ENCODE results near the gene PHLDA2. TPM values are rescaled to one million over a fixed set of nuclear protein-coding genes. Genes with fewer than 3 reads are reported as not detected.

The PHLDA2 gene
- total and polyA plus RNA-seq, 12 donors: 0.39 to 14.2 (median 0.89) TPM; not detected in 1

GRCh38 chr11:2945757-2946287 is 16.6 kb upstream of the PHLDA2 start:
- TF ChIP-seq, protein P1, sequence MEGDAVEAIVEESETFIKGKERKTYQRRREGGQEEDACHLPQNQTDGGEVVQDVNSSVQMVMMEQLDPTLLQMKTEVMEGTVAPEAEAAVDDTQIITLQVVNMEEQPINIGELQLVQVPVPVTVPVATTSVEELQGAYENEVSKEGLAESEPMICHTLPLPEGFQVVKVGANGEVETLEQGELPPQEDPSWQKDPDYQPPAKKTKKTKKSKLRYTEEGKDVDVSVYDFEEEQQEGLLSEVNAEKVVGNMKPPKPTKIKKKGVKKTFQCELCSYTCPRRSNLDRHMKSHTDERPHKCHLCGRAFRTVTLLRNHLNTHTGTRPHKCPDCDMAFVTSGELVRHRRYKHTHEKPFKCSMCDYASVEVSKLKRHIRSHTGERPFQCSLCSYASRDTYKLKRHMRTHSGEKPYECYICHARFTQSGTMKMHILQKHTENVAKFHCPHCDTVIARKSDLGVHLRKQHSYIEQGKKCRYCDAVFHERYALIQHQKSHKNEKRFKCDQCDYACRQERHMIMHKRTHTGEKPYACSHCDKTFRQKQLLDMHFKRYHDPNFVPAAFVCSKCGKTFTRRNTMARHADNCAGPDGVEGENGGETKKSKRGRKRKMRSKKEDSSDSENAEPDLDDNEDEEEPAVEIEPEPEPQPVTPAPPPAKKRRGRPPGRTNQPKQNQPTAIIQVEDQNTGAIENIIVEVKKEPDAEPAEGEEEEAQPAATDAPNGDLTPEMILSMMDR (IDR thresholded peaks at IDR 0.05): no peak
- 67 to 68% methylated on average over 8 of the region's 8 CpGs for WGBS, 2 donors
- Histone ChIP-seq H3K27ac (peak overlapping the region in 7 of 10 donors; percentile 6 to 73 (median 46)), H3K27me3 (no peaks in the 10 kb centered on the region), H3K36me3 (peaks cover 0 to 66% (median 13%) of the 10 kb centered on the region in 9 donors), H3K9me3 (no peaks in the 10 kb centered on the region), H3K4me3 (peak overlapping the region in 3 of 10 donors; percentile 35 to 40 (median 35)), H3K4me1 (peaks cover 5 to 40% (median 22%) of the 10 kb centered on the region in 9 donors)
- intact Hi-C loops (cut with DNase I): no loop called here
- DNase-seq (no peak), ATAC-seq (peak in 1 of 8 donors; percentile 7)

DNA sequence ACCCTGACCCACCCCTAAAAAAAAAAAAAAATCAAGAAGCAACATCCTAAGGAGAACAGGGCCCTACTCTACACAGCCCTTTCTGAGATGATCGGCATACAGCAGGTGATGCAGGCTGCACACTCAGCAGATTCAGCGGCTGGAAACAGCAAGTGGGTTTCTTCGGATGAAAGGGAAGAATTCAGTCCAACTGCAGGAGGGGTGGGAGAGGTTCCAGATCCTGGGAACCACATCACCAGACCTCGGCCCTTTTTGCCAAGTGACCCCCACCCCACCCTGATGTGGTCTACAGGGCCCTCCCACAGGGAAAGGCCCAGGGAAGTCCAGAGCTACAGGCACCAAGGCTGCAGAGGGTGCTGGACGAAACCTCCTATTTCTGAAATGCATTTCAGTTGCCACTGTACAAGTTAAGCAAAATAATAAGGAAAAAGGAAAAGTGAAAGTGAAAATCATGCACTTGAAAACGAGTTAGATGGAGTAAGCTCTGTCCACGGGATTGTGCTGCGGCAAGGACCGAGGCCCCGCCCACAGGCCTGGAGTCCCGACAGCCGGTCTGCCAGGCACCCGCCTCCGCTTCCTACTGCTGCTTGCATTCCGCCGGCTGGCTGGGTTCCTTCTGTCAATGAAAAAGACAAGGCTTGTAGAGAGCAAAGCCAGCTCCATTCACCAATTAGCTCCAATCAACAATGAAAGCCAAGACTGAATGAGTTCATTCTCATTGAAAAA is 16.0 kb upstream of the PHLDA2 start:
- peak overlapping the region in 6 of 10 donors; percentile 32 to 40 (median 35) for H3K4me3 ChIP-seq
- peak in 7 of 8 donors; percentile 75 to 93 (median 92) for ATAC-seq
- peaks cover 5 to 46% (median 26%) of the 10 kb centered on the region in 9 donors for H3K4me1 ChIP-seq
- no peaks in the 10 kb centered on the region for H3K9me3 ChIP-seq
- intact Hi-C loops (cut with DNase I): no loop called here
- peak; percentile 87 to 92 for DNase-seq
- TF ChIP-seq, protein P1 (IDR thresholded peaks at IDR 0.05): no peak
- WGBS, 2 donors: 15 to 17% methylated on average over 16 of the region's 16 CpGs
- no peaks in the 10 kb centered on the region for H3K27me3 ChIP-seq
- peak overlapping the region in 7 of 10 donors; percentile 9 to 73 (median 38) for H3K27ac ChIP-seq
- peaks cover 0 to 60% (median 7%) of the 10 kb centered on the region in 9 donors for H3K36me3 ChIP-seq

DNA sequence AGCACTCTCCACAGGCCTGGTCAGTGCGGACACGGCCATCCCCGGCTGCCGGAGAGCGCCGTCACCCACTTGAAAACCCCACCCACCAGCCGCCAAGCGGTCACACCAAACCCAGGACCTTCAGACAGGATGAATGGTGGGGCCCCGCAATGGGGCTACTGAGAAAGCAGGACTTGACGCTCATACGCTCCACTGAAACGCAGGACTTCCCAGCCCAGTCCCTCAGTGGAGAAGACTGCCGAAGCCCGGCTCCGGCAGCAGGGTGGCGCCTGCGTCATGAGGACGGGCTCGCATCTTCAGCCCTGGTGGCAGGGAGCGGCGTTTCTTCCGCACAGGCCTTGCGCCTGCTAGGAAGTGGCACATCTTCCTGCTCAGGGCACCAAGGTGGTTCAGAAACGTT is 15.3 kb upstream of the PHLDA2 start:
- H3K9me3 ChIP-seq: peaks cover 0 to 2% (median 0%) of the 10 kb centered on the region in 11 donors
- peak overlapping the region in 3 of 10 donors; percentile 53 to 73 (median 70) for H3K27ac ChIP-seq
- peaks cover 0 to 53% (median under 1%) of the 10 kb centered on the region in 9 donors for H3K36me3 ChIP-seq
- DNase-seq: no peak
- no peak overlapping the region for H3K4me3 ChIP-seq
- WGBS, 2 donors: 89 to 92% methylated on average over 24 of the region's 24 CpGs
- no peak for ATAC-seq
- H3K4me1 ChIP-seq: peaks cover 5 to 50% (median 26%) of the 10 kb centered on the region in 9 donors
- intact Hi-C loops (cut with DNase I): no loop called here
- TF ChIP-seq, protein P1 (IDR thresholded peaks at IDR 0.05): no peak
- H3K27me3 ChIP-seq: no peaks in the 10 kb centered on the region

DNA sequence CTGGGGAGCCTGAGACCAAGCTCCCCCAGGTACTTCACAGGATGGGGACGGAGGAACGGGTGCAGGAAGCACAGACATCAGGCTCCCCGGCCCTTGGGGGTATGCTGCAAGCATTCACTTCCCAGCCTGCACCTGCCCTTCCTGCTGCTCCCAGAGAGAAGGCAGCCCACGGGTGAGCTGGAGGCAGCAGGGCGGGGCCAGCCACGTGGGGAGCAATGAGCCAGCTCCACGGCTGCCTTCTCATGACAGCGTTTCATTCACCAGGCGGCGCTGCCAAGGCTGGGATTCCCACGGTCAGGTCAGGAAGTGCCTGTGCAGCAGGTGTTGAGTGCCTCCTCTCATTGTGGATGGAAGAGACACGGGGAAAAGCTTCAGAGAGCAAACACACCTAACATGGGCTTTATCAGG is 14.5 kb upstream of the PHLDA2 start:
- TF ChIP-seq, protein P1 (IDR thresholded peaks at IDR 0.05): no peak
- no peak for DNase-seq
- no peak for ATAC-seq
- peaks cover 0 to 10% (median 0%) of the 10 kb centered on the region in 11 donors for H3K9me3 ChIP-seq
- H3K4me1 ChIP-seq: peaks cover 5 to 50% (median 26%) of the 10 kb centered on the region in 9 donors
- no peak overlapping the region for H3K27ac ChIP-seq
- H3K4me3 ChIP-seq: no peak overlapping the region
- H3K27me3 ChIP-seq: no peaks in the 10 kb centered on the region
- 63 to 65% methylated on average over 12 of the region's 12 CpGs for WGBS, 2 donors
- peaks cover 0 to 45% (median 0%) of the 10 kb centered on the region in 9 donors for H3K36me3 ChIP-seq
- intact Hi-C loops (cut with DNase I): no loop called here
